Endometrial microvascular endothelial cells (primary cell): ENCODE results near the gene MCEMP1. TPM values are rescaled to one million over a fixed set of nuclear protein-coding genes. Genes with fewer than 3 reads are reported as not detected.
"Not testable (repeated sequence)": the region's sequence is repeated elsewhere in the genome, so short reads cannot be mapped to it uniquely, and the experiment has no call there.

Source experiments
- in situ Hi-C: cut with HindIII; loops from 2 replicates; pipeline ENCODE4 v1.10.0; 2017; ENCODE audit warnings: low sequenced_read_pairs, low pct_unique_long_range_greater_than_20kb; ENCODE audit errors: inconsistent ontology term
- total RNA-seq: library from RNA; depleted of rRNA; stranded (reverse); fragments of >200 nt; gene quantifications from one replicate; pipeline ENCODE4 v1.2.3, GENCODE V29; 2015; ENCODE audit errors: inconsistent ontology term

The MCEMP1 gene
- total RNA-seq, 1 donor from 2014 or later, result not detected

DNA sequence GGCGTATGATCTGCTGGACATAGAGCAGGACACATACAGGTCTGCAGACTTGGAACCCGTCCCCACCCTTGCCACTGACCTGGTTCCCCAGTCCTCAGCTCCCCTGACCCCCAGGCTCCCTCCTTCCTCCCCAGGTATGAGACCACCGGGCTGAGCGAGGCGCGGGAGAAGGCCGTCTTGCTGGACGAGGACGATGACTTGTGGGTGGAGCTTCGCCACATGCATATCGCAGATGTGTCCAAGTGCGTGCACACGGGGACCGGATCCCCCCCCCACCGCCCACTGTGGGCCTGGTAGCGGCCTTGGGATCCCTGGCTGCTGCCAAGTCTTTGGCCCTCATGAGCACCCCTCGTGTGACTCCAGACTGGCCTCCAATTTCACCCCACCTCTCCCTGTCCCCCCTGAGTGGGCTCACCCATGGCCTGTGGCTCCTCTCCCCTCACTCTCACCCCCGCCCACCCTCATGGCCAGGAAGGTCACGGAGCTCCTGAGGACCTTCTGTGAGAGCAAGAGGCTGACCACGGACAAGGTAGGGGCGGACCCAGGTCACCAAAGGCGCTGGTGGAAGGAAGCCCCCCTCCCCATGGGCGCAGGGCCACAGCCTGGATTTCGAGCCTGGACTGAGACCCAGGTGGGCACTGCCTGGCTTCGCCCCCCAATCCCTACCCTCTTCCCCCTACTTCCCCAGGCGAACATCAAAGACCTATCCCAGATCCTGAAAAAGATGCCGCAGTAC, 34.4 kb upstream of the MCEMP1 start:
- in situ Hi-C loops, result no loop called here

GRCh38 chr19:7643031-7643415, 33.9 kb upstream of the MCEMP1 start:
- in situ Hi-C loops, result no loop called here

DNA sequence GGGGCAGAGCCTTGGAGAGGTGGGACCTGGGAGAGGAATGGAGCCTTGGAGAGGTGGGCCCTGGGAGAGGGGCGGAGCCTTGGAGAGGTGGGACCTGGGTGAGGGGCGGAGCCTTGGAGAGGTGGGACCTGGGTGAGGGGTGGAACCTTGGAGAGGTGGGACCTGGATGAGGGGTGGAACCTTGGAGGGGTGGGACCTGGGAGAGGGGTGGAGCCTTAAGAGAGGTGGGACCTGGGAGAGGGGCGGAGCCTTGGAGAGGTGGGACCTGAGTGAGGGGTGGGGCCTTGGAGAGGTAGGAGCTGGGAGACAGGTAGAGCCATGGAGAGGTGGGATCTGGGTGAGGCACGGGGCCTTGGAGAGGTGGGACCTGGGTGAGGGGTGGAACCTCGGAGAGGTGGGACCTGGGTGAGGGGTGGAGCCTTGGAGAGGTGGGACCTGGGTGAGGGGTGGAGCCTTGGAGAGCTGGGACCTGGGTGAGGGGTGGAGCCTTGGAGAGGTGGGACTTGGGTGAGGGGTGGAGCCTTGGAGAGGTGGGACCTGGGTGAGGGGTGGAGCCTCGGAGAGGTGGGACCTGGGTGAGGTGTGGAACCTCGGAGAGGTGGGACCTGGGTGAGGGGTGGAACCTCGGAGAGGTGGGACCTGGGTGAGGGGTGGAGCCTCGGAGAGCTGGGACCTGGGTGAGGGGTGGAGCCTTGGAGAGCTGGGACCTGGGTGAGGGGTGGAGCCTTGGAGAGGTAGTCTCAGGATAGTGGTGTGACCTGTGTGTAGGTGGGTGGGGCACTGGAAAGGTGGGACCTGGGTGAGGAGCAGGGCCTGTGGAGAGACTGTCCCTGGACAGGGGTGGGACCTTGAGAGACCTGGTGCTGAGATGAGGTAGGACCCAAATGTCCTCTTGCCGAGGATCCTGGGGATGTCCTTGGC, 33.0 kb upstream of the MCEMP1 start:
- in situ Hi-C loops, result not testable (repeated sequence)

DNA sequence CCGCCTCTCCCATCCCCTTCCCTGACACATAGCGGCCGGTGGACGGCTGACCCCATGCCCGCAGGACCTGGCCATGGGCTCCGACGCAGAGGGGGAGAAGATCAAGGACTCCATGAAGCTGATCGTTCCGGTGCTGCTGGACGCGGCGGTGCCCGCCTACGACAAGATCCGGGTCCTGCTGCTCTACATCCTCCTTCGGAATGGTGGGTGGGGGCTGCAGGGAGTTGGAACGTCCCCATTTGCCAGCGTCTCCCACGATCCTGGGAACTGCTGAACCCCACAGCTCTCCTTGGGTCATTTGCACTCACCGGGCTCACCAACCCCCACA, 32.4 kb upstream of the MCEMP1 start:
- in situ Hi-C loops, result no loop called here

DNA sequence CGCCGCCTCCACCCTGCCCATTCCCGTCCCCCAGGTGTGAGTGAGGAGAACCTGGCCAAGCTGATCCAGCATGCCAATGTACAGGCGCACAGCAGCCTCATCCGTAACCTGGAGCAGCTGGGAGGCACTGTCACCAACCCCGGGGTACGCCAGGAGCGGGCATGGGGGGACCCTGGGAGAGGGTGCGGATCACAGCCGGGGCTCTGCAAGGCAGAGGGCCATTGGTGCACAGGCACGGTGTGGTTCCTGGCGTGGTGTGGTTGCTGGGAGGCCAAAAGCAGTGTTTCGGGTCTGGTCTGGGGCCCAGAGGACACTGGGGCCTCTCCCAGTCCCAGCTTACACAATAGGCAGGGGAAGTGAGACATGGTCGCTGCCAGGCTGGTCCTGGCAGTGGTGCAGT, 31.7 kb upstream of the MCEMP1 start:
- in situ Hi-C loops, result no loop called here

DNA sequence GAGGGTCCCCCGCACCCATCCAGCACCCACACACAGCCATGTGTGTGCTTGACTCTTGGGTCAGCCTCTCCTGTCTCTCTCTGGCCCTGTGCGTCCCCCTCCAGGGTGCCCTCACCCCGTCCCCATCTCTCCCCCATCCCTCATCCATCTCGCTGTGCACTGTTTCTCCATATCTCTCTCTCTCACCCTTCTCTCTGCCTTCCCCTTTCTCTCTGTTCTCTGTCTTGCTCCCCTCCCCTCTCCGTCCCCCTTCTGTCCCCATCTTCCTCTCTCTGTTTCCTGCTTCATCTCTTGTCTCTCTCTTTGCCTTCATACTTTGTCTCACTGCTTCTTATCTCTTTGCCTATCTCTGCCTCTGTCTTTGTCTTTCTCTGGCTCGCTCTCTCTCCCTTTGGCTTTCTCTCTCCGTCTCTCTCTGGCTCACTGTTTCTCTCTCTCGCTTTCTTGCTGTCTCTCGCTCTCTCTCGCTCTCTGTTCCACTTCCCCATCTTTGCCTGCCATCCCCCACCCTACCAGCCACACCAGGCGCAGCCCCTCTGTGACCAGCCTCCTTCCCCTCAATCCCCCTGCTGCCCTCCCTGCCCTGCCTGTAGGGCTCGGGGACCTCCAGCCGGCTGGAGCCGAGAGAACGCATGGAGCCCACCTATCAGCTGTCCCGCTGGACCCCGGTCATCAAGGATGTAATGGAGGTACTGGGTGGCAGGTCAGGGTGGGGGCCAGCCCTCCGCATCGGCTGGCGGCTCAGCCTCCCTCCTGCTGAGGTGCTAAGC, 31.0 kb upstream of the MCEMP1 start:
- in situ Hi-C loops, result no loop called here

GRCh38 chr19:7646426-7646700, 30.5 kb upstream of the MCEMP1 start:
- in situ Hi-C loops, result no loop called here

- in situ Hi-C loops, result no loop called here
Observed at GRCh38 chr19:7647156-7647555, 29.7 kb upstream of the MCEMP1 start.

GRCh38 chr19:7648265-7649014, 28.4 kb upstream of the MCEMP1 start:
- in situ Hi-C loops, result no loop called here

GRCh38 chr19:7650148-7650547, 26.7 kb upstream of the MCEMP1 start:
- in situ Hi-C loops, result no loop called here

GRCh38 chr19:7652061-7652641, 24.7 kb upstream of the MCEMP1 start:
- in situ Hi-C loops, result no loop called here

GRCh38 chr19:7654401-7654800, 22.5 kb upstream of the MCEMP1 start:
- in situ Hi-C loops, result no loop called here

GRCh38 chr19:7655581-7655980, 21.3 kb upstream of the MCEMP1 start:
- in situ Hi-C loops, result no loop called here

GRCh38 chr19:7657131-7657751, 19.6 kb upstream of the MCEMP1 start:
- in situ Hi-C loops, result no loop called here

GRCh38 chr19:7658219-7658686, 18.6 kb upstream of the MCEMP1 start:
- in situ Hi-C loops, result no loop called here

GRCh38 chr19:7661744-7662538, 14.9 kb upstream of the MCEMP1 start:
- in situ Hi-C loops, result no loop called here

GRCh38 chr19:7662657-7663056, 14.2 kb upstream of the MCEMP1 start:
- in situ Hi-C loops, result no loop called here

DNA sequence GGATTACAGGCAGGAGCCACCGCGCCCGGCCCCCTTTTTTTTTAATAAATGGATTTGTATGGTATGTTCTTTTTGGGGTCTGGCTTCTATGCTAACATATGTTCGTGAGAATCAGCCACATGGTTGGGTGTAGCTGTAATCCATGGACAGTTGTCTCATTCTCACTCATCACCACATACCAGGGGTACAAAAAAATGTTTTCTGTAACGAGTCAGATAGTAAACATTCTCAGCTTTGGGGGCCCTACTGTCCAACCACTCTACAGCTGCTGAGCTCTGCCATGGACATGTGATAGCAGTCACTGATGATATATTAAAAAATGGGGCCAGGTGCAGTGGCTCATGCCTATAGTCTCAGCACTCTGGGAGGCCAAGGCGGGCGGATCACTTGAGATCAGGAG, 13.2 kb upstream of the MCEMP1 start:
- in situ Hi-C loops, result no loop called here
